ENCODE measurements around the gene CNOT3. TPM values are rescaled to one million over a fixed set of nuclear protein-coding genes. Genes with fewer than 3 reads are reported as not detected.

CNOT3 gene
- total and polyA plus RNA-seq, 8 donors = 16.8 to 40.0 (median 22.5) TPM

DNA sequence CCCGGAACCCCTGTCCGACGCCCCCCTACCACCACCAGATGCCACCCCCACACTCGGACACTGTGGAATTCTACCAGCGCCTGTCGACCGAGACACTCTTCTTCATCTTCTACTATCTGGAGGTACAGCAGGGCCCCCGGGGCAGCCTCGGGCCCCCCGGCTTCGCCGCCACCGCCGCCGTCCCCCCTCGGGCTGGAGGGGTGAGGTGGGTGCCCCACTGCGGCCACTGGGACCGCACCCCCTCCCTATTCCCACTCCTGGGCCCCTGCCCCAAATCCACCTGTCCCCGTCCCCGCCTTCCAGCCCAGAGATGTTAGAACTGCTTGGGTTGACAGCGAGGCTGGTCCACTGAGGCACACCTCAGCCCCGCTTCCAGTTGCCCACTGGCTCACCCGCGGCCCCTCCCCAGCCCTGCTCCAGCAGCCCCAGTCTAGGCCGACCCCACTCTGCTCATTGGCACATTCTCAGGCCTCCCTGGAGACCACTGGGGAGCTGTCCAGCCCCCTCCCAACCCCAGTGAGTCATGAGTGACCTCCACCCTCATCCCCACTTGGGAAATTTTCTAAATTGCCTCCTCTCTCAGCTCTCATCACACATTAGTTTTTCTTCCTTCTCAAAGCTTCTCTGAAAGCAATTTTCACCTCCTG, 15.4 kb downstream of the CNOT3 start:
- peak in 1 of 6 donors; percentile 41 for DNase-seq
- Histone ChIP-seq H3K4me3 (no peak overlapping the region), H3K4me1 (no peaks in the 10 kb centered on the region), H3K9me3 (no peaks in the 10 kb centered on the region), H3K27ac (no peak overlapping the region), H3K27me3 (no peaks in the 10 kb centered on the region), H3K36me3 (peaks cover 8 to 79% (median 46%) of the 10 kb centered on the region in 3 donors)
- FAIRE-seq = no peak
- intact Hi-C loops (cut with DNase I) = no loop called here
- no peak for TF ChIP-seq CTCF (IDR thresholded peaks at IDR 0.05)
- peak in 2 of 4 donors; percentile 15 to 17 for ATAC-seq
- WGBS, 2 donors = 88 to 91% methylated on average over 24 to 25 of the region's 25 CpGs

DNA sequence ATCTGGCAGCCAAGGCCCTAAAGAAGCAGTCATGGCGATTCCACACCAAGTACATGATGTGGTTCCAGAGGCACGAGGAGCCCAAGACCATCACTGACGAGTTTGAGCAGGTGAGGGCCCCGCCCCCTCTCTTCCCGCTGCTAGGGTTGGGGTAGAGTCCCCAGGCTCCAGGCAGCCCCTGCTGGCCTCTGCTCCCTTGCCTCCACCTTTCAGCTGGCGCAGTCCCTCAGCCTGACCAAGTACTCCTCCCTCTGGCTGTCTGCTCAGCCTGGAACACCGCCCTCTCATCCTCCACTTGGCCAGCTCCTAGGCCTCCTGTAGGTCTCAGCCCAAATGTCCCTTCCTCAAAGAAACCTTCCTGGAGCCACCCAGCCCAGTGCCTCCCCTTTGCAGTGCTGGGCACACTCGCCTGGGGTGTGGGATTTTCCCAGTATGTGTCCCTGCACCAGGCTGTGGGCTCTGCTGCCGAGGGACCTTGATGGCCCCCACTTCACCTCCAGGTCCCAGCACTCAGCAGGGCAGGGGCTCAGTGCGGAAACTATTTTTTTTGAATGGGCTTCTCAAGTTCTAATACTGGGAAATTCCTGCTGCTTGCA, 16.3 kb downstream of the CNOT3 start:
- peaks cover 8 to 71% (median 38%) of the 10 kb centered on the region in 3 donors for H3K36me3 ChIP-seq
- DNase-seq (peak in 1 of 6 donors; percentile 47), ATAC-seq (peak in 1 of 4 donors; percentile 11), FAIRE-seq (no peak)
- H3K9me3 ChIP-seq = no peaks in the 10 kb centered on the region
- H3K27ac ChIP-seq = no peak overlapping the region
- peaks cover 0 to 4% (median 4%) of the 10 kb centered on the region in 3 donors for H3K4me1 ChIP-seq
- no peak for TF ChIP-seq CTCF (IDR thresholded peaks at IDR 0.05)
- H3K27me3 ChIP-seq = no peaks in the 10 kb centered on the region
- intact Hi-C loops (cut with DNase I) = no loop called here
- 87 to 89% methylated on average over 10 of the region's 10 CpGs for WGBS, 2 donors
- H3K4me3 ChIP-seq = no peak overlapping the region

DNA sequence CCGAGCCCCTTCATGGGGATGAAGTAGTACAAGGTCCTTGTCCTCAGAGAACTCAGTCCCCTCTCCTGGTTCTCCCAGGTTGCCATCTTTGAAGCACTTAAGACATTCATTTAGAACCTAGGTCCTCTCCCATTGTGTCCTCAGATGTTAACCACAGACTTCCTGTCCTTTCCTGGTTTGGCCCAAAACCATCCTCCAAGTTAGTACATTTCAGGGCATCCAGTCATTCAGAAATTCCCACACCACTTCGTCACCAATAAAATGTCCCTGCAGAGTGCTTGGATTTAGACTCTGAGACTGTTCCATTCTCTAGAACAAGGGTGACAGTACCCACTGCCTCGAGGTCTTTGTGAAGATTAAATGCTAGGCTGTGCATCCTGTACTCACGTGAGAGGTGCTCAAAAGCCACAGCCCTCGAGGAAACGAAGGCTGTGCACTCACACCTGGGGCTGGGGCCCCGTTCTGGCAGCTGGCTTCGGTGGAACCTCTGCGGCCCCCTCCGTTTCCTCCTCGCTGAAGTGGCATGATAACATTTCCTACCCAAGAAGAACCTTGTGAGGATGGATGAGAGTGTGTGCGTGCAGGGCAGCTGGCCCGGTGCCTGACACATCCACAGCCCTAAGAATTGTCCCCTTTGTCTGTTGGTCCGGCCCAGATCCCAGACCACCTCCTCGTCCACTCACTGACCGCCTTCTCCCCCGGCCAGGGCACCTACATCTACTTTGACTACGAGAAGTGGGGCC, 17.2 kb downstream of the CNOT3 start:
- DNase-seq = no peak
- Histone ChIP-seq H3K36me3 (peaks cover 8 to 68% (median 29%) of the 10 kb centered on the region in 3 donors), H3K9me3 (no peaks in the 10 kb centered on the region), H3K27ac (no peak overlapping the region), H3K4me3 (no peak overlapping the region), H3K27me3 (no peaks in the 10 kb centered on the region), H3K4me1 (peaks cover 0 to 4% (median 4%) of the 10 kb centered on the region in 3 donors)
- ATAC-seq = no peak
- intact Hi-C loops (cut with DNase I) = no loop called here
- no peak for FAIRE-seq
- 77 to 81% methylated on average over 18 of the region's 18 CpGs for WGBS, 2 donors
- TF ChIP-seq CTCF (IDR thresholded peaks at IDR 0.05) = no peak

DNA sequence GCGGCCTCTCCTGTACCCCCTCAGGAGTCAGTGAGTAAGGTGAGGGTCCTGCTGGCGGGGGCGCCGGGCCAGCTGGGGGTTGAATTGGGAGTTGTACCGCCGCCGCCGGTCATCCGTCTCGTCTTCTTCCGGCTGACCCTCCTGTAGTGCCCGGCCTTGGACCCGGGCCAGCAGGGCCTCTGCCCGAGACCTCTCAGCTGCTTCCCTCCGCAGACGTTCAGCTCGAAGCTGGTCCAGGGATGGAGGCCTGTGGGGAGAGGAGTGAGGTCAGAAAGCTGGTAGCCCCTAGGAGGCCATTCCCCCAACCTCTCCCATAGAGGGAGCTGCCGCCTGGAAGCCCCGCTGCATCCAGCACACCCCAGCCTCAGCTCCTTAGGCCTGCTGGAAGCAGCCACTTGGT, 18.1 kb downstream of the CNOT3 start:
- no peaks in the 10 kb centered on the region for H3K9me3 ChIP-seq
- H3K27ac ChIP-seq = no peak overlapping the region
- DNase-seq (peak in 1 of 6 donors; percentile 57), FAIRE-seq (no peak), ATAC-seq (no peak)
- H3K36me3 ChIP-seq = peaks cover 8 to 68% (median 28%) of the 10 kb centered on the region in 3 donors
- H3K27me3 ChIP-seq = no peaks in the 10 kb centered on the region
- intact Hi-C loops (cut with DNase I) = no loop called here
- no peak for TF ChIP-seq CTCF (IDR thresholded peaks at IDR 0.05)
- 71 to 75% methylated on average over 19 of the region's 19 CpGs for WGBS, 2 donors
- no peak overlapping the region for H3K4me3 ChIP-seq
- peaks cover 3 to 10% (median 9%) of the 10 kb centered on the region in 3 donors for H3K4me1 ChIP-seq
